ENCODE results near the gene MTHFR.

Gene MTHFR

GRCh38 chr1:11780380-11781147, 25.2 kb downstream of the MTHFR start:
- no peak for DNase-seq

GRCh38 chr1:11779715-11780379, 25.9 kb downstream of the MTHFR start:
- DNase-seq: no peak

GRCh38 chr1:11778844-11779623, 26.7 kb downstream of the MTHFR start:
- no peak for DNase-seq

GRCh38 chr1:11778336-11778735, 27.4 kb downstream of the MTHFR start:
- no peak for DNase-seq

DNA sequence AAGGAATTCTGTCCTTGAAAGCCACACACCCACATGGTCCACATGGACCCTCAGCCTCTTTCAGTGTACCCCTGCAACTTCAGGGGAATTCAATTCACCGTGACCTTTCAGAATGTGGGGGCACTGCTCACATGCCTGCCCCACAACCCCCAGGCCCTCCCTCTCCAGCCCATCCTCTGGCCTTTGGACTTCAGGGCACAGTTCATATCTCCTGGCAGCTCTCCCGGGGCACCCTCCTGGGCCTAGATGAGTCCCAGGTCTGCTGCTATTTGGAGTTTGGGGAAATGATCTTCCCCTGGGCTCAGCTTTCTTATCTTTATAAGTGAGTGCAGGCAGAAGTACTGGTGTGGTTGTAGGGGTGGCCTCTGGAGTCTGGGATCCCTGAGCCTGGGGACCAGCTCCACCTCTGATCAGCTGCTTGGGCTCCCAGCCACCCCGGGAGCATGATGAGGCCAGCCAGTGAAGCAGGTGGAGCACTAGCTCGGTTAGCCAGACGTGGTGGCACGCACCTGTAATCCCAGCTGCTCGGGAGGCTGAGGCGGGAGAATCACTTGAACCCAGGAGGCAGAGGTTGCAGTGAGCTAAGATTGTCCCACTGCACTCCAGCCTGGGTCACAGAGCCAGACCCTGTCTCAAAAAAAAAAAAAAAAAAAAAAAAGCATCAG, 28.0 kb downstream of the MTHFR start:
- DNase-seq: no peak

DNA sequence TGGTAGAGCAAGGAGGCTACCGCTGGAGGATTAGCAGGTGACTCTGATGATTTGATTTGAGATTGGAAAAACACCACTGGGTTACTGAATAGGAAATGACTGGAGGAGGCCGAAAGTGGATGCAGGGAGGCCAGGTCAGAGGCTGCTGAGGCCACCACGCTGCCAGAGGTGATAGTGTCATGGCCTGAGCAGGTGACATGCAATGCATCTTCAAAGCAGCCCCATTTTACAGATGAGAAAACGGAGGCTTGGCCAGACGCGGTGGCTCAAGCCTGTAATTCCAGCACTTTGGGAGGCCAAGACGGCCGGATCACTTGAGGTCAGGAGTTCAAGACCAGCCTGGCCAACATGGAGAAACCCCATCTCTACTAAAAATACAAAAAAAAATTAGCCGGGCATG, 31.0 kb downstream of the MTHFR start:
- DNase-seq: no peak

DNA sequence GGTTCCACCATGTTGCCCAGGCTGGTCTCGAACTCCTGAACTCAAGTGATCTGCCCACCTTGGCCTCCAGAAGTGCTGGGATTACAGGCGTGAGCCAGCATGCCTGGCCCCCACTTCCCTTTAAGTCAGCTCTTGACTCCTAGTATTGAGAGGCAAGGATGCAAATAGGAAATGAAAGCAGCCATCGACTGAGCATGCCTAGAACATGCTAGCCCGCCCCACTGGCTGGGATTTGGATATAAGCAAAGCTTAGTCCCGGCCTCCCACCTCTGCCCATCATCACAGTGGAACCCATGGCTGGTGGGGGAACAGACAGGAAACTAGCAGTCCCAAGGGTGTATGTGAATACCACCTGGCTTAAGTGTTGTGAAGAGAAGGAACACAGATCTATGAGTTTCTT, 33.3 kb downstream of the MTHFR start:
- no peak for DNase-seq

DNA sequence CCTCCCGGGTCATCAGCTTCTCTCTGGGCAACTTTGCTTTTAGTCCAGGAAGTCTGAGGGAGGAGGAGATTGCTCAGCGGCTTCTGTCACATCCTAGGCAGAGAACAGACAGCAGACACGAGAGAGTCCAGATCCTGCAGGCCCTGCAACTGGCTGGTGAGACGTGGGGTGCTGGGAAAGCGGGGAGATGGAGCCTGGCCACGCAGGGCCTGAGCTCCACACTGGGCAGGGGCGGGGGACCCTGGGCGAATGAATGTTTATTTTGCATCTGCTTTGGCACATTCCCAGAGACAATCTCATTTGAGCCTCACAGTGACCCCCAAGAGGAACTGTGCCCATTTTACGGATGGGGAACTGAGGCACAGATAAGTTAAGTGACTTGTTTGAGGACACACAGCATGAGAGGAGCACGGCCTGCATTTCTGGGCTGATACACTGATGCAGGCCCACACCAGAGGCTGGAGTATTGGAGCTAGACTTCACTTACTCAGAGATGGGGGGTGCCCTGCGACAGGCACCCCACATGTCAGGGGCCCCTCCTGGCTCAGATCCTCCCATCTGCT, 34.2 kb downstream of the MTHFR start:
- DNase-seq: no peak

- DNase-seq: no peak
Measured at GRCh38 chr1:11770011-11770410, 35.8 kb downstream of the MTHFR start.

- DNase-seq: no peak
Measured at GRCh38 chr1:11769274-11769673, 36.5 kb downstream of the MTHFR start.

DNA sequence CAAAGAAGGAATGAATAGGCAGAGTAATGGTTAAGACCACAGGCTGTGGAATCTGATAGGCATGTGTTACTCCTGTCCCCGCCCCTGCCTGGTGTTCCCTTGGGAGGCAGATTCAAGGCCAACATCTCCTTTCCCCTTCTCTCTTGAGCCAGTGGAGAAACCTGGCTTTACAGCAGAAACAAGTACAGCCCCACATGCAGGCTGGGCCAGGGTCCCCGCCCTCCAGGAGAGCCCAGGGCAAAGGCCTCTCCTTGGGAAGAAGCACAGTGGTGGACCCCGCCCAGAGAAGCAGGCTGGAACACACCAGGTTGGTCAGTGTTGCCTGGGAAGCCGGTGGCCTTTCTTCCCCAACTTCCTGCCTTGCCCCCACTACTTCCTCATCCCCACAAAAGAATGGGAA, 36.9 kb downstream of the MTHFR start:
- DNase-seq: no peak

GRCh38 chr1:11767922-11768704, 37.7 kb downstream of the MTHFR start:
- DNase-seq: no peak

DNA sequence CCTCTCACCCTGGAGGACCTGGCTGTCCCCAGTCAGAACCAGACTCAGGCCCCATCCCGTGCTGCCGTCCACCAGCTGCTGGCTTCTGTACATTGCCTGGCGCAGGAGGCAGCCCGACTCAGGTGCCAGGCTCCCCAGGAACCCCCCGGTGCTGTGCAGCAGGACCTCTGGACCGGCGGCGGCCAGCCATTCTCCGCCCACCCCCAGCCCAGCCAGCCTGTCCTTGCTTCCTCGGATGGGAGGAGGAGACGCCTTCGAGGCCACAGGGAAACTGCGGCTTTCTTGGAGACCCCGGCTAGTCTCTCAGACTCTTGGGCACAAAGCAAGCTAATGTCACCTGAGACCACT, 39.4 kb downstream of the MTHFR start:
- no peak for DNase-seq

DNA sequence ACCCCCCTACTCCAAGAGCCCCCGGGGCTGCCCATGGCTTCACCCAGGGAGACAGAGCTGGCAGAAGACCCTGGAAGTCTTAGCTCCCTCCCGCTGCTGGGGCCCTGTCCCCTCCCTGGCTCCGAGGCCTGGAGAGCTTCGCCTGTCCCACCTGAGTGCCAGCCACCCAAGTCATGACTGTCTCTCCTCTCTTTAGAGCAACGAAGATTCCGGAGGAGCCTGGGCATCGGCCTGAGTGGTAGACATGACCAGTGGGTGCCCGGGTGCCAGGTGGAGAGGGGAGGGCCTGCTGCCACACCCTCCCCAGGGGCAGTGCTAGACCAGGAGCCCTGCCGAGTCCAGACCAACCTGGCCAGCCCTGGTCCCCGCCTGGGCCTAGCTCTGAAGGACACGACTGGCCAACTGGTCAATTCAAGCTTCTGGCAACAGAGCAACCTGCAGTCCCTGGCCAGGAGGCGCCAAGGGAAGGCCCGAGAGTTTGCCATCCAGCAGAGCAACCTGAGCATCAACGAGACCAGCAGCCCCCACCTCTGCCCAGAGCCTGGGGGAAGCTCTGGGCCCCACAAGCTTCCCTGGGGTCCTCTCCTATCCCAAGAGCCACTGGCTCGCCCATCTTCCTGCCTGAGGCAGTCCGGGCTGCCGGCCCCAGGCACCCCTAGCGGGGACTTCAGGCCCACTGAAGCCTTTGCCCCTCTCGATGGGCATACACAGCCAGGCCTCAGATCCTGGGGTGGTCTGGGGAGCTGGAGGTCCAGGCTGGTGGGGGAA, 39.9 kb downstream of the MTHFR start:
- DNase-seq: no peak

DNA sequence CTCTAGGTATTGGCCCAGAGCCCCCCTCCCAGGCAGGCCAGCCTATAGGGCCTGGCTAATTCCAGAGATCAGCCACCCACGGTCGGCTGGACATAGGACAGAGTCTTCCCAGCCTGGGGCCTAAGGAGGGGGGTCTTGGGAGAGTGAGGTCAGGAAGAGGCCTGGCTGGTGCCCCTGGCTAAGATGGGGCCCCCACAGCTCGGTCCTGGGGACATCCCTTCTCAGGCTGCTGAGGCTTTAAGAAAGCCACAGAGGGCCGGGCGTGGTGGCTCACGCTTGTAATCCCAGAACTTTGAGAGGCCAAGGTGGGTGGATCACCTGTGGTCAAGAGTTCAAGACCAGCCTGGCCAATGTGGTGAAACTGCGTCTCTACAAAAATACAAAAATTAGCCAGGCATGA, 41.2 kb downstream of the MTHFR start:
- no peak for DNase-seq

DNA sequence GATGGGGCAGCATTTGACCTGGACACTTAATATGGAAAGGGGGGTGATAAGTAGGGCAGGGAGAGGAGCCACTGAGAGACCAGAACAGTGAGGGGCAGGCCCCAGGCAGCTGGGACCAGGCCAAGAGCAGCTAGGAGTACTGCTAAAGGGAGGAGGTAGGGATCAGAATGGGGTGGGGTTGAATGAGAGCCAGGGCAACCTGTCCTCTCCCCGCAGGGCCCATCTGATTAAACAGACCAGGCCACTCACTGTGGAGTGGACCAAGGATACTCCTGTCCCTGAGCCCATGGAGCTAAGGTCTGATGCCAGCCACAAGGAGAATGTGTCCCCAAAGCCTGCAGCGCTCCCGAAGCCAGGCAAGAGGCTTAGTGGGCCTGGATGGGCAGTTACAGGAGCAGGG, 41.6 kb downstream of the MTHFR start:
- no peak for DNase-seq

DNA sequence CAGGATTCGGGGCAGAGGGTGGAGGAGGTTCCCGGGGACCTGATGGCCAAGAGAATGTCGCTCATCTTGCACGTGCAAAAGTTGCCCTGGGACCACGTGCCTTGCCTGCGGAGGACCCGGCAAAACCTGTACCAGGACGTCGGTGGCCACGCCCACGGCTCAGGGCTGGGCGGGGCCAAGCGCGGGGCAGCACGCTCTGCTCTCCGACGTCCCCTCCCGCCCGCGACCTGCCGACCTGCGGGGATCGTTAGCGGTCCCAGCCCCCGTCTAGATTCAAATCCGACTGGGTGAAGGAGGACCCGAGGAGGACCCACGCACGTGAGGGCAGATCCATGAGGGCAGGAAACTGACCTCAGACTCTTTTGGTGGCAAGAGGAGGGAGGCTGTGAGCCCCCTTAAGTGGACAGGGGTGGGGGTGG, 43.8 kb downstream of the MTHFR start, which contains the start of gene C1orf167:
Gene C1orf167 (plus strand): TSS at position 206 of the 419 bp plus-strand sequence. CDS start 2,208 bp downstream, outside the sequence.
- DNase-seq: no peak

DNA sequence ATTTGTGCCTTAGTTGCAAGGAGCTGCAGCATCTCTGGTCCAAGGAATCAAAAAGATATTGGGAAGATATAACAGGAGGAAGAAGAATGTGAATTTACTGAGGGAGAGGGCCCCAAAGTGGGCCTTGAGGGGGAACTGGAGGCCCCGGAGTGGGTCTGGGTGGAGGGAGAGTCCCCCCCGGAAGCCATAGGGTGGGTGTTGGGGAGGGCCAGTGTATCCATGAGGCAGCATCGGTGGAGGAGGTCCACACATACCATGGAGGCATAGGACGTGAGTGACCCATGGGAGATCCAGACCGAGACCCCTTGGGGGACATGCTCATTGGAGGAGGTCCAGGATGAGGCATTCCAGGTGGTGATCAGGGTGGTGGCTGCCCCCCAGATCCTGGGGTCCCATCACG, 44.5 kb downstream of the MTHFR start:
- DNase-seq: no peak

DNA sequence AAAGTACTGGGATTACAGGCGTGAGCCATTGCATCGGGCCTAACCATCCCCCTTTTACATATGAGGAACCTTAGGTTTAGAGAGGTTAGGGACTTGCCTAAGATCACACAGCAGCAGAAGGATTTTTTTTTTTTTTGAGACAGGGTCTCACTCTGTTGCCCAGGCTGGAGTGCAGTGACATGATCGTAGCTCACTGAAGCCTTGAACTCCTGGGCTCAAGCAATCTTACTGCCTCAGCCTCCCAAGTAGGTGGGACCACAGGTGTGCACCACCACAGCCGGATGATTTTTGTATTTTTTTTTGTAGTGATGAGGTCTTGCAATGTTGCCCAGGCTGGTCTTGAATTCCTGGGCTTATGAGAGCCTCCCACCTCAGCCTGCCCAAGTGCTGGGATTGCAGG, 46.0 kb downstream of the MTHFR start:
- DNase-seq: no peak

GRCh38 chr1:11757047-11757446, 48.7 kb downstream of the MTHFR start:
- no peak for DNase-seq

- DNase-seq: no peak
Measured at GRCh38 chr1:11753555-11754208, 52.1 kb downstream of the MTHFR start.
